Stomach (tissue), 4 donors: ENCODE measurements around the gene FAM219A.

Experiments used
- EP300 ChIP-seq: sonication (generic); formaldehyde crosslinking; IDR thresholded peaks from one replicate; pipeline ENCODE4 v1.6.1; 2017; ENCODE audit warnings: antibody characterized with exemption
- POLR2A ChIP-seq, 4 donors: fragments of 450-650 bp; IDR thresholded peaks; one replicate each; pipeline ENCODE4 v1.6.1; 2016; ENCODE audit warnings: antibody characterized with exemption in 4 of 4, control low read depth in 2 of 4, mild to moderate bottlenecking in 1 of 4, moderate library complexity in 1 of 4
- POLR2AphosphoS5 ChIP-seq, 3 donors: sonication (generic); formaldehyde crosslinking; IDR thresholded peaks; one replicate each; pipeline ENCODE4 v1.6.1; 2016; ENCODE audit warnings: antibody characterized with exemption in 3 of 3
- TF ChIP-seq, protein P1 (sequence below), 7 experiments: fragments of 450-650 bp in 4 of 7; fragments of 200-600 bp in 3 of 7; sonication (generic) in 3 of 7; IDR thresholded peaks; one replicate each; pipeline ENCODE4 v1.5.1; 2016 to 2019; ENCODE audit warnings: antibody characterized with exemption in 7 of 7, control low read depth in 2 of 7, mild to moderate bottlenecking in 1 of 7

GRCh38 chr9:34383904-34384303, 74.5 kb downstream of the FAM219A start:
- TF ChIP-seq, protein P1, sequence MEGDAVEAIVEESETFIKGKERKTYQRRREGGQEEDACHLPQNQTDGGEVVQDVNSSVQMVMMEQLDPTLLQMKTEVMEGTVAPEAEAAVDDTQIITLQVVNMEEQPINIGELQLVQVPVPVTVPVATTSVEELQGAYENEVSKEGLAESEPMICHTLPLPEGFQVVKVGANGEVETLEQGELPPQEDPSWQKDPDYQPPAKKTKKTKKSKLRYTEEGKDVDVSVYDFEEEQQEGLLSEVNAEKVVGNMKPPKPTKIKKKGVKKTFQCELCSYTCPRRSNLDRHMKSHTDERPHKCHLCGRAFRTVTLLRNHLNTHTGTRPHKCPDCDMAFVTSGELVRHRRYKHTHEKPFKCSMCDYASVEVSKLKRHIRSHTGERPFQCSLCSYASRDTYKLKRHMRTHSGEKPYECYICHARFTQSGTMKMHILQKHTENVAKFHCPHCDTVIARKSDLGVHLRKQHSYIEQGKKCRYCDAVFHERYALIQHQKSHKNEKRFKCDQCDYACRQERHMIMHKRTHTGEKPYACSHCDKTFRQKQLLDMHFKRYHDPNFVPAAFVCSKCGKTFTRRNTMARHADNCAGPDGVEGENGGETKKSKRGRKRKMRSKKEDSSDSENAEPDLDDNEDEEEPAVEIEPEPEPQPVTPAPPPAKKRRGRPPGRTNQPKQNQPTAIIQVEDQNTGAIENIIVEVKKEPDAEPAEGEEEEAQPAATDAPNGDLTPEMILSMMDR (IDR thresholded peaks at IDR 0.05) = no peak
- TF ChIP-seq POLR2AphosphoS5 (IDR thresholded peaks at IDR 0.05) (no peak), POLR2A (IDR thresholded peaks at IDR 0.05) (no peak), EP300 (no peak)
